GM21576 (cell line): ENCODE data around the gene TMEM213.

Experiments
- ATAC-seq: cut with Tn5 transposase; IDR thresholded peaks from one replicate; pipeline ENCODE4 v1.9.1; 2021; ENCODE audit warnings: mild to moderate bottlenecking, moderate library complexity; ENCODE audit not compliant: unreplicated experiment

Gene TMEM213

GRCh38 chr7:138837627-138838026 lies 39.8 kb downstream of the TMEM213 start:
- no peak for ATAC-seq

DNA sequence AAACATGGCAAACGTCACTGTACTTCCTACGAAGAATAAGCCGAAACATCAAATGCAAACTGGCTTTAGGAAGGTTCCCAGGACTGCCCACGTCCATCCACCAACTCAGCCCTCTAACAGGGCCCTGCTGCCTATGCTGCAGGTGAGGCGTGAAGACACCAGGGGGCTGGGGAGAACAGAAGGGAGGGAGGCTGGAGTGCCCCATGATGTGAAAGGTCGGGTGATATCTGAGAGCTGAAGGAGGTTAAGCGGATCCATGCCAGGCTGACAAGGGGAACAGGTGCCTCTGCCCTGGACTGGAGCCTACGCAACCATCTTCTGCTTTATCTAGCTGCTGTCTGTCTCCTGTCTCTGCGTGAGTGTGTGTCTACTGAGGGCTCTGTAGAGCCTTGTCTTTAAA lies 40.4 kb downstream of the TMEM213 start:
- no peak for ATAC-seq

DNA sequence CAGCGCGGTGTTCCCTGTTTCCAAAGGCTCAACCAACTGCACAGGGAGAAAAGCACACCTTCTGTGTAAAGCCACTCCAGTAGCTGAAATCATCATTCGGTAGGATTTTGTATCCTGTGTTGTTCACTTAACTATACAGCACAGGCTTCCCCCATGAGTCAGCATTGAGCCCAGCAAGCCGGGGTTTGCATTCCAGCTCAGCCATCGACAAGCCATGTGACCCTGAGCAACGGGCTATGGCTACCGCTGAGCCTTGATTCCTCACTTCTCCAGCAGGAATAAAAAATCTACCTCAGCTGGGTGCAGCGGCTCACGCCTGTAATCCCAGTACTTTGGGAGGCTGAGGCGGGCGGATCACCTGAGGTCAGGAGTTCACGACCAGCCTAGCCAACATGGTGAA lies 44.3 kb downstream of the TMEM213 start:
- no peak for ATAC-seq

DNA sequence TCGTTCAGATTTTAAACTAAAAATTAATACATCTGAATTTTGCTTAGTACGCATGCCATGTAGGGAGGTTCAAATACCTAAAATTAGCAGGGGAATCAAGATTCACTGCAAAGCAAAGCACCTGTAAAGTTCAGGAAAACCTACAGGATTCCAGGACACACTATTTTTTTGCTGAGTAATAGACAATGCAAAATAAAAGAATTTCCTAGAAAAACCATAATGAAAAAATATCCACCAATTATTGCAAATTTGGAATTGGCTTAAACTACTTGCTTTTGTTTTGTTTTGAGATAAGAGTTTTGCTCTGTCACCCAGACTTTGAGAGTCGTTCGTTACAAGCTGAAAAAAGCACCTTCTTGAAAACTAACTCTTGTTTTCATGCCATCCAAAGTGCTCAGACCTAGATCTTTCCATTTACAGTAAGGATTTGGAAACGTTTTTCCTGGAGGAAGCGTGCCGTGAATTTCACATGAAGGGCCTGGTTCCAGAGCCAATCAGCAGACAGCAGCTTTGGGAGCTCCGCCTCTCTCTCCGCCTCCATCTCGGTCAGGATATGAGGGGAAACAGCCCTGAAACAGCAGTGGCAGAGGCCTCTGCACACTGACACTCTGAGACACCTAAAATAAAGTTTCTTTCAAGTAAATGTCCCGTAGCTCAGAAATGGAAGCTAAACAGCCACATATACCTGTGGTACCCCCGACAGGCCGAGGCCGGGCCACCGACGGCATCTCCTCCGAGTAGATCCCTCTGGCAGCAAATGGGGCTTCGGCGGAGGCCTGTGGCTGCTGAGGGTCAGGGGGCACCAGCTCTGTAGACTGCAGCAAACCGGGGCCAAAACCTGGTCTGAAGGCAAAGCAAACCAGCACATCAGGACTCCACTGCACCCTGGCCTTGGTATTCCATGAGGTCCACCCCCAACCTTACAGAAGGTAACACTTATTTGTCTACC lies 46.1 kb downstream of the TMEM213 start:
- ATAC-seq = no peak

DNA sequence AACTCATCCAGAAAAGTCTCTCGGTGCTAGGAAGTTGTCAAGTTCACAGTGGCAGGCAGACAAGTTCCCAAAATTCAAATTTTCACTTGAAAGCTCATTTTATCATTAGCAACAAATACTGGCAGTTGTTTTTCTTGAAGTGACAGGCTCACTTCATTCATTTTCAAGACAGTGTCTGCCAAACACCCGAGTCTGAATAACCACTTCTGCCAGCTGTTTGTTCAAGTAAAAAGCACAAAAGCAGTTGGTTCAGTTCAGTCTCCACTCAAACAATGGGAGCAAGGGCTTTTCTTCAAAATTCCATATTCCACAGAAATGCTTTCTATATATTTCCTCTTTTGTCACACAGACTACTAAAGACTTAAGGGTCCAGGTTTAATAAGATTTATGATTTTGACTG lies 47.9 kb downstream of the TMEM213 start:
- ATAC-seq = no peak

DNA sequence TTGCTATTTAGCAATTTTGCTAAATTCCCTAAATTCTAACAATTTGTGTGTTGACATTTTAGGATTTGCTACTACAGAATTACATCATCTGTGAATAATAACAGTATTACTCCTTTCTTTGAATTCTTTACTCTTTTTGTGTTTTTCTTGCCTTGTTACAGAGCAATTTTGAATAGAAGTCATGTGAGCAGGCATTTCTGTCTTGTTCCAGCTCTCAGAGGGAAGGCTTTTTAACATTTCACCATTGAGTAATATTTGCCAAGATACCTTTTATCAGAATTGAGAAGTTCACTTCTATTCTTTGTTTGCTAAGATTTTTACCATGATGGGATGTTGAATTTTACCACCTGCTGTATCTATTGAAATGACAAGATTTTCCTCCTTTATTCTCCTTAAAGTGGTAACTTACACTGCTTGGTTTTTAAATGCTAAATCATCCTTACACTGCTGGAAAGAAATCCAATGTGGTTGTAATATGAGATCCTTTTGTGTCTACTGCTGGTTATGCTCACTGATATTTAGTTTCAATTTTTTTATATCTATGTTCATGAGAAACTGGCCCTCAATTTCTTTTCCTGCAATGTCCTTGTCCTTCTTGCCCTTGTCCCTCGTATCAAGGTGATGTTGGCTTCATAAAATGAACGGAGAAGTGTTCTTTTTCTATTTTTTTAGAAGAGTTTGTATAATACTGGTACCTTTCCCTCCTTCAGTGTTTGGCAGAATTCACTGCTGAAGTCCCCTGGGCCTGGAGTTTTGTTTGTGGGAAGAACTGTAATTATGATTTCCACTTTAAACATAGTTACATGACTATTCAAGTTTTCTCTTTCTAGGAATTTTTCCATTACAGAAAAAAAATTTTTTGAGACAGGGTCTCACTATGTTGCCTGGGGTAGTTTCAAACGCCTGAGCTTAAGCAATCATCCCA lies 50.5 kb downstream of the TMEM213 start:
- ATAC-seq = no peak

GRCh38 chr7:138849701-138850100 lies 51.9 kb downstream of the TMEM213 start:
- no peak for ATAC-seq

DNA sequence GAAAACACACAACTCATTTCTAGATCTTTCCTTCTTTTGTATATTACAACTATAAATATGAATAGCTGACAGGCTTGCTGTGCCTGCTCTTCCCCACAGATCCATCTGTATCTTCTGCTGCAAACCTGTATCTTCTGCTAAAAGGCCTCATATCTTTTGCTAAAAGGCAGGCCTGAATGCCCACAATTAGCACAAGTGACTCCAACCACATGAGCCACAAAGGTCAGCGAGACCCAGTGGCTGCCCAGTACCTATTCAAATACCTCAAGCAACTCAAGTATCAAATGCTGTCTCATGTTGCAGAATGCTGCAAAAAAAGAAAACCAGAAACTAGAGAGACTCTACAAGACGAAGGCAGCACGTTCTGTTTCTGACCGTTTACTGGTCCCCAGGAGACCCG lies 54.7 kb downstream of the TMEM213 start:
- no peak for ATAC-seq

- no peak for ATAC-seq
Observed at GRCh38 chr7:138853448-138853847, 55.7 kb downstream of the TMEM213 start.

DNA sequence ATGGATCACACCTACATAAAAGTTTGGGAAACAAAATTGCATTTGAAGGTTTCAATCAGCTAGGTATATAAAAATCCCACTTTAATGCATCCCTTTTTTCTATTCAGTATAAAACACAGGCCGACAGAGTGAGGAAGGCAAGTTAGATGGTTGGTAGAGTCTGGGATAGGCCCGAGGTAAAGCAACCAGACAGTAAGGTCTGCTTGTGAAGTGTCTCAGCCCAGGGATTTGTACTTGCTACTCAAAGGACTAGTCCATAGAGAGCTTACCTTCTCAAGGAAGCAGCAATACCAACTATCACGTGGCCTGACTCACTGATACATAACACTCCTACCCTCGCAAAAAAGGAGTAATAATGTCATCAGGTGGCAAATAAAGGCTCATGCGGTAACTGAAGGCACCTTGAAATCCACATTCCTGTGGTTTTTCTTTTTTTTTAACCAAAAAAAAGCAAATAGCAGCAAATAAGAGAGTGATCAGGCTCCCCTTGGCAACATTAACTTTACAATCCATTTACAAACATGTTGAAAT lies 56.4 kb downstream of the TMEM213 start:
- no peak for ATAC-seq

GRCh38 chr7:138857728-138858127 lies 59.9 kb downstream of the TMEM213 start:
- ATAC-seq = no peak

GRCh38 chr7:138861051-138861450 lies 63.3 kb downstream of the TMEM213 start:
- ATAC-seq = no peak

GRCh38 chr7:138863931-138864330 lies 66.1 kb downstream of the TMEM213 start:
- no peak for ATAC-seq

DNA sequence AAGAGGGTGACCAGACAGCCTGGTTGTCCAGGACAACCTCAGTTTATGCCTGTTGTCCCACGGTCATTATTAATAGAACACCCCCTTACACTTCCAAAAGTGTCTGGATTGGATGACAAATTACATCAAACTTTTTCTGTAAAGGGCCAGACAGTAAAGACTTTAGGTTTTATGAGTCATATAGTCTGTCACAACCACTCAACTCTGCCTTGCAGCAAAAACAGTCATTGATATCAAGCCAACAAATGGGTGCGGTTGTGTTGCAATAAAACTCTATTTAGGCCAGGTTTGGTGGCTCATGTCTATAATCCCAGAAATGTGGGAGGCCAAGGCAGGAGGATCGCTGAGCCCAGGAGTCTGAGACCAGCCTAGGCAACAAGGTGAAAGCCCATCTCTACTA lies 66.9 kb downstream of the TMEM213 start:
- ATAC-seq = no peak

GRCh38 chr7:138865843-138866242 lies 68.0 kb downstream of the TMEM213 start:
- peak; percentile 72 for ATAC-seq

GRCh38 chr7:138866353-138866752 lies 68.6 kb downstream of the TMEM213 start:
- ATAC-seq = no peak

GRCh38 chr7:138867744-138868143 lies 70.0 kb downstream of the TMEM213 start:
- no peak for ATAC-seq

DNA sequence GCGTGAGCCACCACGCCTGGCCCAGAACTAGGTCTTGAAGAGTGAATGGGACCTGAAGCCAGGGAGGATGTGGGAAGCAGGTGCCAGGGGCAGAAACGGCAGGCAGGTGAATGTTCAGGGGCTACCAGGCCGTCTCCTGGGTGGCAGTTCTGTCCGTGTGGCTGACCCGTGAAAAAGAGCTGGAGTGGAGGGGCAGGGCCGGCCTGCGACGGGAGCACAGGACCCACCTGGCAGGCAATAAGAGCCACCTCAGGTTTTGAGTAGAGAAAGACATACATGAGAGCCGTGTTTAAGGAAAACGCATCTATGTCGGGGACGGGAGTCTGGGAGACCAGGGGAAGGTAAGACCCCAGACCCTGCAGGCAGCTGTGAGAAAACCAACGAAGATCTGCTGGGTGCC lies 70.9 kb downstream of the TMEM213 start:
- ATAC-seq = no peak

DNA sequence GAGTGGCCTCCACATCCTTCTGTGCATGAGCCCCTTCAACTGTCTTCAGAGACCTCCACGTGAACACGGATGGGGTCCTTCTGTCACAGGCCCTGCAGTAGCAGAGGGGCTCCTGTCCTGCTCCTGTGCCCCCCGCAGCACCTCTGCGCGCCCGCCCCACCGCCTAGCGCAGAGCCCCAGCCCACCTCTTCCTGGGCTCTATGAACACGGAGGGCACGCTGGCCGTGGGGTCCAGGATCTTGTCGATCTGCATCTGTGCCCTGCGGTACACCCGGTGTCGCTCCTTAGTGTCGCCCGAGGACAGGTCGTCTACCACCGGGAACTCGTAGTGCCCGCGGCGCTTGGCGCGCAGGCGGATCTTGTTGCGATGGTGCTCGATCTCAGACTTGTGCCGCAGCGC lies 71.6 kb downstream of the TMEM213 start:
- no peak for ATAC-seq

DNA sequence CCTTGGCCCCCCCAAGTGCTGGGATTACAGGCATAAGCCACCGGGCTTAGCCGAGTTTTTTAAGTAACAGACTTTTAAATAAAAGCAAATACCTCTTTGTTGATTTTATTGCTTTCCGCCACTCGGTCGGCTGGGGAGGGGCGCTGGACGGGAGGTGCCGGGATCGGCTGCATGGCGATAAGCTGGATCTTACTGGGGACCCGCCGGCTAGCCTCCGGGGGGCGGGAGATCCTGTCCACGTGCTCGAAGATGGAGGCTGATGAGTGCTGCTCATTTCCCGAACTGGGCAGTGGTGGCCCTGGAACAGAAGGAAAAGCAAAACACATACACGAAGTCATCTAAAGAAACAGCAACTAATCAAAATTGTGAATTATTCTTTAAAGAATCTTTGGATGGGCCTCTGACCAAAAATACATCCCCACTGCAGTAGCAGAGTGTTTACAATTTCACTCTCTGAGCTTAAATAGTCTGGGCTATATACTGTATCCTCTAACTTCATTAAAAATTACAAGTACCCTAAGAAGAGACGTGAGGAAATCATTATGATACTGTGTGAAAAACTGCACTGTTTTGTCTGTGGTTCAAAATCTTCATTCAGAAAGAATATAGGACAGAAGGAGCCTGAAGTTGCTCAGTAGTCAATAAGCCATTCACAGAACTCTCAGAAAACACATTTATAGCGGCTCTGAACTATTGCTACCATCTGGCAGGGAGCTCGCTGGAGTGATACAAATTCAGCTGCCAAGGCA lies 73.4 kb downstream of the TMEM213 start:
- ATAC-seq = no peak

GRCh38 chr7:138871814-138872090 lies 74.0 kb downstream of the TMEM213 start:
- ATAC-seq = no peak
